ENCODE data around the gene SMIM45.

Gene SMIM45

GRCh38 chr22:42001121-42001520 is 49.2 kb downstream of the SMIM45 start:
- Mint-ChIP-seq H3K4me3 (no peak overlapping the region), H3K9me3 (0 out of 2 replicates have a peak, but pooled peaks cover 4% of the 10 kb centered on the region), H3K27ac (no peak overlapping the region), H3K27me3 (ENCODE audit: low read depth) (peaks cover 54% of the 10 kb centered on the region), H3K36me3 (peaks cover 4% of the 10 kb centered on the region; the same call in 1 of the 2 replicates), H3K4me1 (peaks cover 7% of the 10 kb centered on the region; the same call in 1 of the 2 replicates)
- no peak for ATAC-seq
- CTCF ChIA-PET = no interaction called here
- DNase-seq (ENCODE audit: low spot score) = no peak
- TF ChIP-seq SMAD3 (CRISPR knock-in tag; IDR thresholded peaks at IDR 0.05; ENCODE audit: borderline replicate concordance) (no peak), PRRX2 (CRISPR knock-in tag; IDR thresholded peaks at IDR 0.05) (no peak), ZBTB43 (CRISPR knock-in tag; IDR thresholded peaks at IDR 0.05) (no peak), ZNF512 (CRISPR knock-in tag; IDR thresholded peaks at IDR 0.05; ENCODE audit: borderline replicate concordance) (no peak), ETV6 (CRISPR knock-in tag; IDR thresholded peaks at IDR 0.05) (no peak), GABPB1 (CRISPR knock-in tag; IDR thresholded peaks at IDR 0.05) (no peak), ATF1 (CRISPR knock-in tag; IDR thresholded peaks at IDR 0.05) (no peak), TEAD1 (CRISPR knock-in tag; IDR thresholded peaks at IDR 0.05) (no peak), ZNF425 (CRISPR knock-in tag; conservative IDR thresholded peaks at IDR 0.05) (no peak), CTCF (IDR thresholded peaks at IDR 0.05) (no peak), ZNF219 (CRISPR knock-in tag; IDR thresholded peaks at IDR 0.05; ENCODE audit: borderline replicate concordance) (no peak), JAZF1 (CRISPR knock-in tag; IDR thresholded peaks at IDR 0.05) (no peak), USF1 (CRISPR knock-in tag; IDR thresholded peaks at IDR 0.05) (no peak), RELA (CRISPR knock-in tag; IDR thresholded peaks at IDR 0.05; ENCODE audit: borderline replicate concordance) (no peak), ZMAT4 (CRISPR knock-in tag; IDR thresholded peaks at IDR 0.05) (no peak), ARID4B (CRISPR knock-in tag; IDR thresholded peaks at IDR 0.05; ENCODE audit: borderline replicate concordance) (no peak)
- POLR2A ChIA-PET = no interaction called here
